HG03045 (cell line): ENCODE data around the gene POLDIP3.
"Not testable (repeated sequence)": the region's sequence is repeated elsewhere in the genome, so short reads cannot be mapped to it uniquely, and the experiment has no call there.

ENCODE experiments used
- ATAC-seq: cut with Tn5 transposase; IDR thresholded peaks from one replicate; pipeline ENCODE4 v1.9.1; 2021; ENCODE audit warnings: mild to moderate bottlenecking, moderate library complexity; ENCODE audit not compliant: unreplicated experiment

The POLDIP3 gene

DNA sequence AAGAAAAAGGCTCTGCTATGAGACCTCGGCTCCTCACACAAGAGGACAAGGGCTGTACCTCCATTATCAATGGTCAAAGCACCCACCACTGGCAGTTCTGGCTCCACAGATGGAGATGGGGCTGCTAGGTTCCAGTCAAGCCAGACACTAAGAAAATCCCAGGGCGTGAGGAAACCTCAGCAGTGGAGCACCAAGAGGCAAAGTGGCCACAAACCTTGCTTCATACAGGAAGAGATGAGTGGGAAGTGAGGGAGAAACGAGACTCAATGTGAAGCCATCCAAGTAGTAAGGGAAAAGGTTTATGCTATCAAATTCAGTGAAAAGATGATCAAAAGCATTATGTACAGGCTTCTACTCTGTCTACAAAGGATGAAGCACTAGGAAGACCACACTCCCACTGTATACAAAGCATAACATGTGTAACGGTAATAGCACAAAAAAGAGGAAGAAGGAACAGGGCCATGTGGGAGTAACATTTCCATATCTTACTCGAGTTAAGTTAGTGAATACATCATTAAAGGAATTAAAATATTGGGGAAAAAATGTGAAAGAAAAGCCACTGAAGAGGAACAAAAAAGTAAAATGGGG lies 27.0 kb downstream of the POLDIP3 start:
- no peak for ATAC-seq

DNA sequence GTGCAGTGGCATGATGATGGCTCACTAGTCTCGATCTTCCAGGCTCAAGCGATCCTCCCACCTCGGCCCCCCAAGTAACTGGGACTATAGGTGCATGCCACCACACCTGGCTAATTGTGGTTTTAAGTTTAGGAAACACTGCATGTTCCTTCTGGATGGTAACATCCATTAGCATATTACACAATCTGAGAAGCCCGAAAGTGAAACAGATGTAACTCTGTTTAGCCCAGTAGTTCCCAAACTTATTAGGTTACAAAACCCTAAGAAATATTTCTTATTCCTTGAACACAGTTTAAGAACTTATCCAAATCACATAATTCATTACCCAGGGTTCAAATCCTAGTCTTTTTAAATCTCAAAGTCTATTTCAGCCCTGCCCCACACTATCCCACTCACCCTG lies 28.3 kb downstream of the POLDIP3 start:
- no peak for ATAC-seq

DNA sequence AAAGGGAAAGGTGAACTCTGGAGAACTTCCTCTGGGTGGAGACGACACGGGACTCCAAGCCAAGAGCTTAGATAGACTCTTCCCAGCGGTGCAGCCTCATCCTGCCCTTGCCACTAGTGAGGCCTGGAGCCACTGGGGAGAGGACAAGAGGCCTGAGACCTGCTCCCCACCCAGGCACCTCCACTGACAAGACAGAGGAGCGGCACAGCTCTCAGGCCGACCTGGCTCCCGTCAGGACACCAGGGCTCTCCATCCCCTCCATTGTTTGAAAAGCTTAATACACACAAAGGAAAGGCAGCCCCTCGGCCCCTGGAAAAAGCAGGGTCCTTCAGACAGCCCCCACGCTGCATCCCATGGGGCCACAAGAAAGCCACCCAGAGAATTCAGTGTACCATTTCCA lies 29.6 kb downstream of the POLDIP3 start:
- ATAC-seq: no peak

DNA sequence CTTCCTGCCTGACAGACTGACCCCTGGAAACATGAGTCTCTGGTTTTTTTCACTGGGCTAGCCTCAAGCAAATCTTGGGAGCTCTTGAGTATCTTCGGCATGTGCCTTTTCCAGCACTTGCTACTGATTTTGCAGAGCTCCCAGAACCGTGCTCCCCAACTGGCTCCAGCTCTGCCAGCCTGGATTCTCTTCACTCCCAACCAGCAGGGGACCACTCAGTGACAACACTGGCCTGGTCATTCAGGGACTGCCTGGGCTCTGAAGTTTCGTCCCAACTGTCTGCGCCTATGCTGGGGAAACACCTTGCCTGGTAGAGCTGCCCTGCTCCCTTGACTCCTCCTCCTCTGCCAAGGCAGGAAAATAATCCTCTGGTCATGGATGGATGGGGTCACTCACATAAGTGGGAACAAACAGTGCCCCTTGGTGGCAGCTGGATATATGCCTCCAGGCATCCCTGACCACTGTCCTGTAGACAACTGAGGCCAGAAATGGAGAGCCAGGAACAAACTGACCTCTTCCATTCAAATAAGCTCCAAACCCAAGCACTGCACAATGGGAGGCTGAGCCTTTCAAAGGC lies 30.2 kb downstream of the POLDIP3 start:
- ATAC-seq: no peak

DNA sequence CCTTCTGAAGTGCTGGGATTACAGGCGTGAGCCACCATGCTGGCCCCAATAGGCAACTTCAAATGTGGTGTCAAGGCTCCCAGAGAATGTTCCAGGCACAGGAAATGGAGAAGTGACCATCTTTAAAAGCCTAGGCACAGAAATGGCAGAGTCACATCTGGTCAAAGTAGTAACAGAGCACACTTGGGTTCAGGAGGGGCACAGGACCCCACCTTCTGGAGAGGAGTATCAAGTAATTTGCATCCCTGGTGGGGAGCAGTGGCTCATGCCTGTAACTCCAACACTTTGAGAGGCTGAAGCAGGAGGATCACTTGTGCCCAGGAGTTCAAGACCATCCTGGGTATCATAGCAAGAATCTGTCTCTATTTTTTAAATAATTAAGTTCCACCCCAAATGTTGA lies 31.7 kb downstream of the POLDIP3 start:
- ATAC-seq: no peak

DNA sequence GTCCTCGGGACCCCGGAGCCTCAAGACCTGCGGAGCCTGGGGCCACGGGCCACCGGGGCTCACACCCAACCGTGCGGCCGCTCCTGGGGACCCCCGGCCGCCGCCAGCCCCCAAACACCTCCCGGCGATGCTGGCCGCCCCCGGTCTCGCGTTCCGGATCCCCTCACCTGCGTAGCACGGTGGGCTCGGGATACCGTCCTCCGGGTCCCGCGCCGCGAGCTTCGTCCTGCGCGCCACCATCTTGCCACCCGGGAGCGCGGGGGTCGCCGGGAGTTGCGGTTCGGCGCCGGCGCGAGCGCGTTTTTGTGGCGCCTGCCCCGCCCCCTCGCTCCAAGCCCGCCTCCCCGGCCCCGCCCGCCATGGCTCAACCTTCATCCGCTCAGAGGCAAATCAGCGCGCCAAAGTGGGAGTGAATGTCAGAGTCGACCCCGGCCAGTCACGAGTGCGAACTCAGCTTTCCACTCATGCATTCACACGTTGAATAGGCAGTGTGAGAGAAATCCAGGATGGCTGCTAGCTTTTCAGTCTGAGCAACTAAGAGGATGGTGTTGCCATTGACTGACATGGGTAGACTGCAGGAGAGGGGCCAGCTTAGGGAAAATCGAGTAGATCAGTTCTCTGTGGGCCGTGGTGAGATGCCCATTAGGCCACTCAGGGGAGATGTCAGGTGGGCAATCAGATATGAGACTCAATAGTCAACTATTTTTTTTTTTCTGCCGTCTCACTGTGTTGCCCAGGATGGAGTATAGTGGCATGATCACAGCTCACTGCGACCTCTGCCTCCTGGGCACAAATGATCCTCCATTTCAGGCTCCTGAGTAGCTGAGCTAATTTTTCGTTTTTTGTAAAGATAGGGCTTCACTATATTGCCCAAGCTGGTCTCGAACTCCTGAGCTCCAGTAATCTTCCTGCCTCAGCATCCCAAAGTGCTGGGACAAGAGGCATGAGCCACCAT lies 32.6 kb downstream of the POLDIP3 start:
- ATAC-seq: peak; percentile 54

DNA sequence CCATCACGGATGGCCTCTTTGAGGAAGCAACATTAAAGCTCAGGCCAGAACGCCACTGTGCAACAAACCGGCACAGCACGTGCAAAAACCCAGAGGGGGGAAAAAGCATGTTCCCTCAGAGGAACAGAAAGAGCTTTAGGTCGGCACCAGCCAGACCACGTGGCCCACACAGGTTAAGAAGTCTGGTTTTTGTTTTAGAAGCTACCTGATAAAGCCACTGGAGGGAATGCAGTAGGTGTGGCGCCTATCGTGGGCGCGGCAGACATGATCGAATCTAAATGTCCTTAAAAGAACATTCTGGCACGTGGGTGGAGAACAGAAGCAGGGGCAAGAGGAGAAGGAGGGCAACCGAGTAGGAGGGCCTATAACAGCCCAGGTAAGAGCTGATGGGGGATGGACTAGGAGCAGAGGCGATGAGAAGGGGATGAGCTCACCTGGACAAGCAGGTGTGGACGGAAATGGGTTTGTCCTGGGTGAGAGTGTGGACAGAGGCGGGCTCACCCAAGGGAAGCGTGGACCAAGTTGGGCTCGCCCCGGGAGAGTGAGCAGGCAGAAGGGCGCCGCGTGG lies 33.4 kb downstream of the POLDIP3 start:
- ATAC-seq: not testable (repeated sequence)

DNA sequence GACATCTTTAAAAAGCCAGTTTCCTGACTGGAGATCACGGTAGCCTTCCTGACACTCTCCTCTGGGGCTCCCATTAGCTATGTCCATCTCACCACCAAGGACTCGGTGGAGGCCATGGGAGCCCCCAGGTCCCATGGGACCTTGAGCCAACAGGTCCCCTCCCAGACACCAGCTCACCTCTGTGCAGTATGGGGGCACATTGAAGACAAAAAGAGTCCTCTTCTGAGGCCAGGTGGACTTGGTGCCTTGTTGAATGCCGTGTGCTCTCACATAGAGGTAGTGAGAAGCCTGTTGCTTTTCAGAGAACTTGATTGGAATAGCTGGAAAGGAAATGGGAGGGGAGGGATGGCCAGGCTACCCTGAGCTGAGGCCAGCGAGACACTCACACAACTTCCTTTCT lies 34.6 kb downstream of the POLDIP3 start:
- not testable (repeated sequence) for ATAC-seq

DNA sequence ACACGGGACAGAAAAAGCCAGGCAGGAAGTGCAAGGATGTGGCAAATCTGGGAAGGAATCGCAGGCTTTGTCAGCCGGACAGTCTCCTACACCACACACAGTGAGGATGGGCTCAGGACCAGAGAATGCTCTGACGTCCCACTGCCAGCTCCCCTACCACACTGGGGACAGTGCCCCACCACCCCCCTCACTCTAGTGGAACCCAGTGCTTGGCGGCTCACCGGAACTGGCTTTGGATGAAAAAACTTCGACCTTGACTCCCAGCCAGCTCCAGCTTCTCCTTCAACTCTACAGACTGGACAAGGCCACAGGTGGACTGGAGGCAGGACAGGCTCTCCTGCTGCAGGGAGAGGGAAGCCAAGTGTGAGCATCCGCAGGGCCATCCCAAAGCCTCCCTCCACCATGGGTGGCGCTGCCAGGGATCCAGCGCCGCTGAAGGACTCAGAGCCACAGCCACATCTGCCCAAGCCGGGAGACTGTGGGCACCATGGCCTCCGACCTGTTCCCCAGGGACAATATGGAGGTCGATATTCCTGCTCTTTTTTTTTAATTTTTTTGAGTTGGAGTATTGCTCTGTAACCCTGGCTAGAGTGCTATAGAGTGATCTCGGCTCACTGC lies 37.0 kb downstream of the POLDIP3 start:
- ATAC-seq: no peak

DNA sequence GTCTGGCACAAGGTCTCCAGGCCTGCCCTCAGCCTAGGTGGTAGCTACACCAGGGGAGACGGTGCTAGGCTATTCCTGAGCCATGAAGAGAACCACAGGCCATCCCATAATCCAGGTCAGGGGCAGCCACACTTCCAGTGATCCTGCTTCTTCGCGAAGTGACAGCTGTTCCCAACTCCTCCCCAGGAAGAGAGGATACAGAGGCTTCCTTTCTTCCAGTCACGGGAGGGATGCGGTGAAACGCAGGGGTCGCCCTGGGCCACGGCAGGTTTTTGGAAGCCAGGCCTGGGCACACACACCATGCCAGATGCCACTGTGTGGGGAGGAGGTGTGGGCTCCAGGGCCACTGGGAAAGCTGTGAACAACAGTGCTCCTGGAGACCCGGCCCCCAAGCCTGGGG lies 37.5 kb downstream of the POLDIP3 start:
- ATAC-seq: not testable (repeated sequence)

DNA sequence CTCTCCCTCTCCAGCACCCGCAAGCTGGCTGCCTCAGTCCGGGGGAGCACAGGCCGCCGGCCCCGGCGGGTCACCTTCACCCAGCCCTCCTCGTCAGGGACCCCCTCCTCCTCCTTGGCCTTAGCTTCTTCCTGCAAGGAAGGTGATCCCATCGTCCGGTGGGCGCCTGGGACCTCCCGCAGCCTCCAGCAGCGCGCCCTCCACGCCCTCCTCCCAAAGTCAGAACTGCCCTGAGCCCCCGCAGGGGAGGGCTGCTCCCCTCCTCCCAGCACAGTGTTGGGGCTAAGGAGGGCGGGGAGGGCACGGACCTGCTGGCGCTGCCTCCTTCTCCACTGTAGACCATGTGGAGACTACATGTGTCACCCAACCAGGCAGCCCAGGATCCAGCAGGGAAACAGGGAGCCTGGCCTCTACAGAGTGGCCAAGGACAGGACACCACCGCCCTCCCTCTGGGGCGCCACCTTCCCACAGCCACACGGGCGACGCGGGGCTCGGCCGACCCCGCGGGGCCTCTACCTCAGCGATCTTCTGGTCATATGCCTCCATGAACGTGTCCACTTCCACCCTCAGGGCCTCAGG lies 38.6 kb downstream of the POLDIP3 start:
- not testable (repeated sequence) for ATAC-seq

DNA sequence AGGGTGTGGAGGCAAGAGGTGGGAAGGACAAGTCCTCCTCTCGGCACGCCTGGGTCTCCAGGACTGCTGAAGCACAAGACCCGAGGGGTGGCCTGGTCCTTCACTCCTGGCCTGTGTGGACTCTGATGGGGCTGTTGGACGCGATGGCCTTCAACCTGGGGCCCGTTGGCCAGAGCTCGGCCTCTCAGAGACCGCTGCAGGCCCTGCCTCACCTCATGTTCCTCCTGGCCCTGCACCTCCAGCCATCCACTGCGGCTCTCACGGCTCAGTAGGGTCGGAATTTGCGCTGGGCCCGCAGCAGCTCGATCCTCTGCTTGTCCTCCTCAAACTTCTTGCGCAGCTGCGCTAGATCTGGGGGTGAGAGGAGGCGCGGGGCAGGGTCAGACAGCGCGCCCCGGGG lies 40.2 kb downstream of the POLDIP3 start:
- ATAC-seq: not testable (repeated sequence)

DNA sequence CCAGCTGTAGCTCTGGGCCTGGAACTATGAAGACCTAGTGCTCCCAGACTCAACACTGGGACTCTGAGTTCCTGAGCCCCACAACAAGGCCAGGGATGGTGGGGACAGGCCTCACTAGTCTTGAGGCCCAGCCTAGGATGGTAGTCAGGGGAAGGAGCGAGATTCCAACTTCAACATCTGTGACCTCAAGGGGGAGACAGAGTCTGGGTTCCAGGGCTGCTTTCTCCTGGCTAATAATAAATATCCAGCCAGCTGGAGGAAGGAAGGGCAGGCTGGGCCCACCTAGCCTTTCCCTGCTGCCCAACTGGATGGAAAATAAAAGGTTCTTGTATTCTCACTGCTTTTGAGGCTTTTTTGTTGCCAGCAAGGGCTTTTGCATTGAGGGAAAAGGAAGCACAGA lies 40.6 kb downstream of the POLDIP3 start:
- not testable (repeated sequence) for ATAC-seq

DNA sequence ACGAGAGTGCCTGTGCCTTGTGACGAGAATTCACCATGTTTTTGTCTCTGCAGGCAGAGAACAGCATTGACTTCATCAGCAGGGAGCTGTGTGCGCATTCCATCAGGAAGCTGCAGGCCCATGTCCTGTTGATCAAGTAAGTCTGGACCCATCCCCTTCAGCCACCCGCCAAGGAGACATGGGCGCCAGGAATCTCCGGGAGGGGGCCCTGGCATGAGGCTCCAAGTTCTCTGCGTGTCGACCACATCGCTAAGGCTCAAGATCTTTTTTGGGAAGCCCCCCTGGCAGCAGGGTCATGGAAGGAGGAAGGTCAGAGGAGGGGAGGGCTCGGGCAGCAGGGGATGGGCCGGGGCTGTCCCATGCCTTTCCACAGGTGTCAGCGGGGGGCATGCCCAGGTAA lies 43.6 kb downstream of the POLDIP3 start:
- ATAC-seq: not testable (repeated sequence)

DNA sequence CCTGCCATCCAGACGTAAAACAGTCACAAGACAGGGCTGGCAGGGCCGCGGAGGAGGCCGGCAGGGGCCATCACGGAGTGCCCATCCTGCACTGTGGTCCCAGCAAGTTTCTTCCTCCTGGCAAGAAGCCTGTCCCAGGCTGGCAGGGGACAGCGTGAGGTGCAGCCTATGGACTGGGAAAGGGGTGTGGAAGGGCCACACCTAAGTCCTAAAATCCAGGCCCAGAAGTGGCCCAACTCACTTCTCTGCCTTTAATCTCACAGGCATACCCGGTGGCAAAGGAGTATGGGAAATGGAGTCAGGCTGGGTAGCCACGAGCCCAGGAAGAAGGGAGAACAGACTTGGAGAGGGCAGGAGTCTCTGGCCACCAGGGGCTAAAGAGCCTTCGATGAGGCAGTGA lies 44.1 kb downstream of the POLDIP3 start:
- not testable (repeated sequence) for ATAC-seq

DNA sequence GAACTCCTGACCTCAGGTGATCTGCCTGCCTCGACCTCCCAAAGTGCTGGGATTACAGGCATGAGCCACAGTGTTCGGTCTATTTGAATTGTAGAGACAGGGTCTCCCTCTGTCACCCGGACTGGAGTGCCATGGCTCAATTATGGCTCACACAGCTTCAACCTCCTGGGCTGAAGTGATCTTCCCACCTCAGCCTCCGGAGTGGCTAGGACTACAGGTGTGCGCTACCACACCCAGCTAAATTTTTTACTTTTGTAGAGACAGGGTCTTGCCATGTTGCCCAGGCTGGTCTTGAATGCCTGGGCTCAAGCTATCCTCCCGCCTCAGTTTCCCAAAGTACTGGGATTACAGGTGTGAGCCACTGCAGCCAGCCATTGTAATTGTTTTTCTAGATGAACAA lies 46.7 kb downstream of the POLDIP3 start:
- ATAC-seq: not testable (repeated sequence)

DNA sequence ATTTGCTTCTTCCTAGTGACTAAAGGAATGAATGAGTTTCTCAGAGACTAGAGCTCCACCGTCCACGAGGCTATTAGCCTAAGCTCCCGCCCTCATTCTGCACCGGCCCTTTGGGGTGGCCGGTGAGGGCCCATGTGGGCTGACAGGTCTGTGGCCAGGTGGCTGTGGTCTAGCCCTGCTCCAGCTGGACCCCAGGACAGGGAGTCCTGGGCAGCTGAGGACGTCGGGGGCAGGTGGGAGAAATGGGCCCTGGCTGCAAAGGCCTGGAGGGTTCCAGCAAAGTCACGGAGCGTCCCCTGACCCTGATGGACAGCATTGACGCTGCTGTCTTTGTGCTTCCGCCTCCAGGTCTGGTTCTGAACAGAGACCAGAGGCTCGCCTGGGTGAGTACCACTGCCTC lies 48.7 kb downstream of the POLDIP3 start:
- ATAC-seq: no peak

DNA sequence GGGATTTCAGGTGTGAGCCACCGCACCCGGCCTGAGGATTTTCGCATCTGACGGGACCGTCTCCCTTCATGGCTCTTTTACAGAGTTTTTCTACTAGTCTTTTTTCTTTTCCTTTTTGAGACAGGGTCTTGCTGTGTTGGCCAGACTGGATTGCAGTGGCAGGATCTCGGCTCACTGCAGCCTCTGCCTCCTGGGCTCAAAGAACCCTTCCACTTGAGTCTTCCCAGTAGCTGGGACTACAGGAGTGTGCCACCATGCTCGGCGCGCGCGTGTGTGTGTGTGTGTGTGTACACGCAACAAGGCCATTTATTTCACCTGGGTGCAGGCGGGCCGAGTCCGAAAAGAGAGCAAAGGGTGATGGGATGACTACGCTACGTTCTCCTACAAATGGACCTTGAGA lies 50.0 kb downstream of the POLDIP3 start:
- no peak for ATAC-seq

DNA sequence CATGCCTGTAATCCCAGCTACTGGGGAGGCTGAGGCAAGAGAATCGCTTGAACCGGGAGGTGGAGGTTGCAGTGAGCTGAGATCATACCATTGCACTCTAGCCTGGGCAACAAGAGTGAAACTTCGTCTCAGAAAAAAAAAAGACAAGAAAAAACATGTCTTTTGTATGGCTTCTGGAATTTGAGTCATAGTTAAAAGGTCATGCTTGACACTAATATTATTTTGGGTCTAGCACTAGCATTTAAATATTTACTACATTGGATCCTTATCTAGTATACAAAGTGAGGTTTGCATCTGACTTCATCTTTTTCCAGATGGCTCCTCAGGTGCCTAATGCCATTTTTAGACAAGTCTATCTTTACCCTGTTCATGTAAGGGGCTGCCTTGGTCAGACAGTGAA lies 50.7 kb downstream of the POLDIP3 start:
- not testable (repeated sequence) for ATAC-seq

DNA sequence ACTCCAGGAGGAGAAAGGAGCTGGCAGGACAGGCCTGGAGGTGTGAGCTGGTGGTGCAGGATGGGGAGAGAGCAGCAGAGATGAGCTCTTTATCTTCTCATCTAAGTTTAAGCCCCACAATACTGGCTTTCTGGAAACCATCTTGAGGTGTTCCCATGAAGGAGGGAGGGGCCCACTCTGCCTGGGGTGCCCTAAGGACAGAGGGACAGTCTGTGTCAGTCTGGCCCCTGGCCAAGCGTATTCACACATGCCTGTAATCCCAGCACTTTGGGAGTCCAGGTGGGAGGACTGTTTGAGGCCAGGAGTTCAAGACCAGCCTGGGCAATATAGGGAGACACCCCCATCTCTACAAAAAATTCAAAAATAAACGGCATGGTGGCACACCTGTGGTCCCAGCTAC lies 52.0 kb downstream of the POLDIP3 start:
- no peak for ATAC-seq

DNA sequence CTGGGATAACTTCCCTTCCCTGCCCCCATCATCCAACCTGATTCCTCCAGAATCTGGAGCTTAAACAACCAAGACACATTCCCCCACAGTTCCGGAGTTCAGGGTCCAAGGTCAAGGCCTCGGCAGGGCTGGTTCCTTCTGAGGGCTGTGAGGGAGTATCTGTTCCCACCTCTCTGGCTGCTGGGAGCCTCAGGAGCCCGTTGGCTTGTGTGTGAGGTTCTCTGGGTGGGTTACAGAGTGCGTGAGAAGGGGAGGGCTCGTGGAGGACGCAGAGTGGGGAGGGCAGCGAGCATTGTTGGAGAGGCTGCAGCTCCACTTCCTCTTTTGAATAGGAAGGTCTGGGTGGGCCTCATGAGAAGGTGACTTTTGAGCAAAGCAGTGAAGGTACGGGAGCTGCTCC lies 52.4 kb downstream of the POLDIP3 start:
- no peak for ATAC-seq
